ENCODE results near the gene MCTP2. TPM values are rescaled to one million over a fixed set of nuclear protein-coding genes. Genes with fewer than 3 reads are reported as not detected.

Gene MCTP2
- total RNA-seq, 1 experiment from 2014 or later = 7.4 TPM

DNA sequence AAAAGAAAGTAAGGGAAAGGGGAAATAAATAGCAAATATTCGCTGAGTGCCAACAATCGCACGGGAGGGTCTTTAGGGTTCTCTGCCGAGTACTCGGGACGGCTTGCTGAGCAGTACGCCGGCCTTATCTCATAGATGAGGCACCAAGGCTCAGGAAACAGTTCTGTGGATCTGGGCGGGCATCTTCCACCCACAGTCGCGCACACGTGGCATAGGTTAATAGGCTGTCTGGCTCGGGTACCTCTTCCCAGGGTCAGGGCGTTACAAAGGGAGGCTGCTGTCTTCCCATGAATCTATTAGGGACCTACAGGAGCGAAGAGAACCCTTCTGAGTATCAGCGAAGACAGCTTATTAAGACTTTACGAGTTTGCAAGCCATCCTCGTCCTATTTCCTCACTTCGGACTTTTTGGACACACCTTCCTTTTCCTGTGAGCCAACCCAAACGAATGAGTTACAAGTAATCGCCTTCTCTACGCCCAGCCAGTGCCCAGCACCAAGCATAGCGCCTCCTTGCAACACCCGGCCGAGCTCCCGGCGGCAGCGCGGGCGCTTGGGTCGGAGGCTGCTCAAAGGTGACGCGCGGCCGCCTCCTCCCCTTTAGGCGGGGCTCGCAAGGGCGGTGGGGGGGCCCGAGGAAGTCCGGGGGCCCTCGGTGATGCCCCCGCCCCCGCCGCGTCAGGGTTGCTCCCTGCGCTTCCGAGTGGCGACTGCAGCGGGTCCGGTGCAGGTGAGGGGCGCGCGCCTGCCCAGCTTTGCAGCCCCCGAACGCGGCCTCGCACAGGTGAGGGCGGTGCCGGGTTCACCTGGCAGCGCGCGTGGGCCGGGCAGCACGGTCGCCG, at the start of gene MCTP2 (continued):
- TF ChIP-seq, protein P1, sequence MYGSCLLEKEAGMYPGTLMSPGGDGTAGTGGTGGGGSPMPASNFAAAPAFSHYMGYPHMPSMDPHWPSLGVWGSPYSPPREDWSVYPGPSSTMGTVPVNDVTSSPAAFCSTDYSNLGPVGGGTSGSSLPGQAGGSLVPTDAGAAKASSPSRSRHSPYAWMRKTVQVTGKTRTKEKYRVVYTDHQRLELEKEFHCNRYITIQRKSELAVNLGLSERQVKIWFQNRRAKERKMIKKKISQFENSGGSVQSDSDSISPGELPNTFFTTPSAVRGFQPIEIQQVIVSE (CRISPR knock-in tag; IDR thresholded peaks at IDR 0.05; ENCODE audit: borderline replicate concordance) = no peak
- TF ChIP-seq EMX1 (CRISPR knock-in tag; IDR thresholded peaks at IDR 0.05) (no peak), NR3C1 (CRISPR knock-in tag; conservative IDR thresholded peaks at IDR 0.05; ENCODE audit: low read depth) (no peak), TEAD1 (CRISPR knock-in tag; IDR thresholded peaks at IDR 0.05) (no peak; the same call in none of the 2 replicates), JUN (CRISPR knock-in tag; IDR thresholded peaks at IDR 0.05) (no peak), NR1H2 (CRISPR knock-in tag; IDR thresholded peaks at IDR 0.05) (no peak), FOXJ3 (CRISPR knock-in tag; IDR thresholded peaks at IDR 0.05; ENCODE audit: borderline replicate concordance) (no peak), SP1 (CRISPR knock-in tag; conservative IDR thresholded peaks at IDR 0.05) (peak; percentile 63), ELF4 (CRISPR knock-in tag; IDR thresholded peaks at IDR 0.05; ENCODE audit: low read depth) (peak; percentile 57; the same call in 1 of the 2 replicates), SOX15 (CRISPR knock-in tag; IDR thresholded peaks at IDR 0.05) (no peak), HMGXB4 (CRISPR knock-in tag; IDR thresholded peaks at IDR 0.05) (0 out of 2 replicates have a peak, but pooled peaks have one; percentile 46), FOXP1 (CRISPR knock-in tag; IDR thresholded peaks at IDR 0.05; ENCODE audit: borderline replicate concordance) (peak; percentile 44; the same call in 1 of the 2 replicates), ZNF219 (CRISPR knock-in tag; IDR thresholded peaks at IDR 0.05; ENCODE audit: borderline replicate concordance) (peak; percentile 60; the same call in 1 of the 2 replicates), OVOL2 (CRISPR knock-in tag; IDR thresholded peaks at IDR 0.05; ENCODE audit: borderline replicate concordance) (no peak)
- TF ChIP-seq, protein P2, sequence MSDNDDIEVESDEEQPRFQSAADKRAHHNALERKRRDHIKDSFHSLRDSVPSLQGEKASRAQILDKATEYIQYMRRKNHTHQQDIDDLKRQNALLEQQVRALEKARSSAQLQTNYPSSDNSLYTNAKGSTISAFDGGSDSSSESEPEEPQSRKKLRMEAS (CRISPR knock-in tag; IDR thresholded peaks at IDR 0.05) = peak; percentile 48
- TF ChIP-seq, protein P3, sequence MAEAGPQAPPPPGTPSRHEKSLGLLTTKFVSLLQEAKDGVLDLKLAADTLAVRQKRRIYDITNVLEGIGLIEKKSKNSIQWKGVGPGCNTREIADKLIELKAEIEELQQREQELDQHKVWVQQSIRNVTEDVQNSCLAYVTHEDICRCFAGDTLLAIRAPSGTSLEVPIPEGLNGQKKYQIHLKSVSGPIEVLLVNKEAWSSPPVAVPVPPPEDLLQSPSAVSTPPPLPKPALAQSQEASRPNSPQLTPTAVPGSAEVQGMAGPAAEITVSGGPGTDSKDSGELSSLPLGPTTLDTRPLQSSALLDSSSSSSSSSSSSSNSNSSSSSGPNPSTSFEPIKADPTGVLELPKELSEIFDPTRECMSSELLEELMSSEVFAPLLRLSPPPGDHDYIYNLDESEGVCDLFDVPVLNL (CRISPR knock-in tag; IDR thresholded peaks at IDR 0.05; ENCODE audit: borderline replicate concordance, low read depth) = no peak

- Mint-ChIP-seq H3K9me3 (peaks cover 2% of the 10 kb centered on the region), H3K36me3 (no peaks in the 10 kb centered on the region), H3K27me3 (ENCODE audit: low read depth) (no peaks in the 10 kb centered on the region), H3K27ac (no peak overlapping the region), H3K4me1 (peaks cover 4% of the 10 kb centered on the region; the same call in 1 of the 2 replicates), H3K4me3 (no peak overlapping the region)
- TF ChIP-seq GRHL2 (CRISPR knock-in tag; IDR thresholded peaks at IDR 0.05; ENCODE audit: insufficient replicate concordance, severe bottlenecking) = no peak
- TF ChIP-seq ZMAT4 (CRISPR knock-in tag; IDR thresholded peaks at IDR 0.05) = no peak
- no peak for TF ChIP-seq MXD4 (CRISPR knock-in tag; IDR thresholded peaks at IDR 0.05; ENCODE audit: borderline replicate concordance)
- TF ChIP-seq FOXK1 (CRISPR knock-in tag; IDR thresholded peaks at IDR 0.05) = no peak
- POLR2A ChIA-PET = no interaction called here
- DNase-seq (ENCODE audit: low spot score) (no peak), ATAC-seq (no peak)
- CTCF ChIA-PET = no interaction called here
Observed at GRCh38 chr15:94182883-94183282, 48.5 kb upstream of the MCTP2 start.

Data from WTC11 (cell line).